Activated T-helper 1 cell treated with anti-CD3 and anti-CD28 coated beads, Interleukin-2, amount 50 U/mL, for 16 hours (primary cell): Measurements from ENCODE around the gene BASP1.
"Not testable (repeated sequence)": the region's sequence is repeated elsewhere in the genome, so short reads cannot be mapped to it uniquely, and the experiment has no call there.

Source experiments
- DNase-seq, 2 donors: peaks; one replicate each; pipeline ENCODE4 v3.0.0-alpha.2; 2020; ENCODE audit warnings: low read depth in 1 of 2, low spot score in 1 of 2

Gene BASP1

DNA sequence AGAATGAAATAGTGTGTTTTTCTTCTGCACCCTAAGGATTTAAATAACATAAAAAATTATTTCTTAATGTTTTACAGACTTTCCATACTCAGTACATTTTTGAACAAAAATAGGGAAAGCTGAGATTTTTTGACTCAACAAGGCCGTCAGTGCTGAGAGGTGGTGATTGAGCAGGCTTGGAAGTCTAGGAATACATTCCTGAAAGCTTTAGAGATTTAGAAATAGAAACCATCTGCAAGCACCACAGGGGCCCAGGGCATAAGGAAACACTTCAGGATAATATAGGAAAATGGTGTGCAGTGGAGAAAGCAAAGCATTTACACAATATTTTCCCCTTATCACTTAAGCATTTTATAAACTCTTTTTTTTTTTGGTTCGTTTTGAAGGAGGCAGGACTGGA lies 5.2 kb downstream of the BASP1 start:
- DNase-seq: no peak

DNA sequence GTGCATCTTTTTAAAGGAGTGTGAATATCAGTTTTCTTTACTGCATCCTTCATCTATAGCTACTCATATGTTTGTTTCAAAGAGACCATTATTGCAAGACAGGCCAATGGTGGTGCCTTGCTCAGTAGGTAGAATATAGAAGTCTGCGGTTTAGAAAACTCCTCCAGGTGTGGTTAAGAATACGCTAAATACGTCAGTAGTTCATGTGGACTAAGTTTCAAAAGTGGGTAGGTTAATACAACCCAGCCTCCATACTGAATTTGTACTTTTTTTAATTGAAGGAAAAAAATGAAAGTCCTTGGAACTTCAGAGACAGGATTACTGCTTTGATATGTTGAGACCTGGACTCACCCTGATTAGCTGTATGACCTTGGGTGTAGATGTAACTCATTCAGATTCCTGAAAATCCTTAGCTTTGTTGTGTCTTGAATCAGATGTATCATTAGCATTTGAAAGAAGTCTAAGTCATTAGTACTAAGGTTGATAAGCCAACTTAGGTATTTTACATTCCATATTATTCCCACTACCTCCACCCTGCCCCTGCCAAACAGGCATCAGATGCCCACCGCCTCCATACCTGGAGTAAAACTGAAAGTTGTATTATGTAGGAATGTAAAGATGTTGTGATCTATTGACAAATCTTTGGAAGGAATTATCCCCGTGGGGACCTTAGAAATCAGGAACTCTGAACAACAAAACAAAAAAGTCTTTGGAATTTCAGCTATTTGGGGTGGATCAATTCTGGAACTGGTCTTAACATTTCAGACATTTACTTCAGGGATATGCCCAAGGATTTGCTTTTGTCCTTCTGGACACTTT lies 6.1 kb downstream of the BASP1 start:
- DNase-seq: no peak

DNA sequence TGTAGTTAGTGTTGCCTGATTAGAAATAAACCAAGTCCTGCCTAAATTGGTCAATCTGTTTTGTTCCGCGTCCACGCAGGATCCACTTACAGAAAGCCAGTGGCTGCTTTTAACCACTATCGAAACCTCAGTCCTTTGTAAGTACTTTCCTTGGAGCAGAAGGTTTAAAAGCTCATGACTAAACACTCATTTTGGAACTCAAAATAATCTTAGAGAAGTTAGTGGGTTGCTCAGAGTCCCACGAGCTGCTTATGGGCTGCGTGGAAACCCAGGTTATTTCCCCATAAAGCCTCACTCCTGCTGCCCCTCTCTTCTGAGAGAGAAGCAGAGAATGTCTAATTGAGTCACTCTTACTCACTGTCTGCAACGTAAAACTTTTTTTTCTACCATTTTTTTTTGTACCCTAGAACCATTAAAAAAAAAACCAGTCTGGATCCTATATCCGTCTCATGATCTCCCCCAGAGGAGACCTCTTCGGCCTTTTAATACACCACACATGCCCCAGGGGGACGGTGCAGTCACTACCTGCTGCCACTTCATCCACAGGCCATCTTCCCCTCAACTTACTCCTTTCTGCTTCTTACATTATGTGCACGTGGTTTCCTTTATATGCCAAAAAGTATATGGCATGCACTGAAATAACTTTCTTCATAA lies 7.6 kb downstream of the BASP1 start:
- no peak for DNase-seq

DNA sequence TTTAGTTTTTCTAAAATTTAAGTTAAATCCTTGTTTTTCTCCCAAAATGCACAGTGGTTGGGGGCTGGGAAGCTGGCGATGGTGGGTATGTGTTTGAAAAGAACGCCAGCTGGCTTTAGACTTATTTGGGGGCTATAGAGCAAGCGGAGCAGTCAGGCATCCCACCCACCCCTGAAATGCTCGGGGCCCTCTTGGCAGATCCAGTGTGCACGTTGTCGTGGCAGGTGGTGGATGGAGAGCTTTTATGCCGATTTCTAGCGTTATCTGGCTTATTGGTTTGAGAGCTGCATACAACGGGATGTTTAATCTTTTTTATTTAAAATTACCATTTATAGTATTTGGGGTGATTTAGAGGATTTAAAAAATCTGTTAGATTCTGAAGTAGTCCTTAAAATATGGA lies 8.1 kb downstream of the BASP1 start:
- DNase-seq: no peak

DNA sequence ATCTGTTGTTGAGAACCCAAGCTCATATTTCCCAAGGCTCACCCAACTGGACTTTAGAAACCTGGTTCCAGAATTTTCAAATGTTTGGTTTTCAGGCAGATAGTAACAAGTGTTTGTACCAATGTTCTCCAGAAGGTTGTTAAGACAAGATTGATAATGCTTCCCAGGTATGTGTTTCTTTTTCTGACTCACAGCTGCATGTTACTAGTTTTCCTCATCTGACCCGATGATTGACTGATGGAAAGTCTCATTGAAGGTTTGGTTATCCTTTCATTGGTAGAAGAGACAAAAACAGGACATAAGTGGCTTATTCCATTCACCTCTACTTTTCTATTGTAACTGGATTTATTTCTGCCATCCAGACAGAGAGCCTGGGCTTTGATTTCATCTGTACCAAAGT lies 10.4 kb downstream of the BASP1 start:
- DNase-seq: no peak

DNA sequence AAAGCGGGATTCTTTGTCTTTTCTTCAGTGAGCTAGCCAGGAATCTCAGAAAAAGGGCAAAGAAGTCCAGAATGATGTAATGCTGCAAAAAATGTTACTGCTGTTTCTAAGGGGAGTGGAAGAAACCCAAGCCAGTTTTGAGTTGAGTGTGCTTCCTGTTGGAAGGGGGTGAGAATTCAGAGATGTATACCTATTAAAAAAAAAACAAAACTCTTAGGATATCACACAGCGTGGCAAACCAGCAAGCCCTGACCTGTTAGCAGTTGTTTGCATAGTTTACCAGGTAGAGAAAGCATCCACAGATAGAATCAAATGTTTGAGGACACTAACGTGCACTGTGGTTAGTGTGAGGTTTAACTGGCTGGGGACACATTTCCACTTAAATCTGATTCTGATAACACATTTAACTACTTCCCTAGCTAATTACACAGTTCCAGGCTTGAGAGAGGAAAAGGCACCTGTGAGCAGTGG lies 11.4 kb downstream of the BASP1 start:
- no peak for DNase-seq

DNA sequence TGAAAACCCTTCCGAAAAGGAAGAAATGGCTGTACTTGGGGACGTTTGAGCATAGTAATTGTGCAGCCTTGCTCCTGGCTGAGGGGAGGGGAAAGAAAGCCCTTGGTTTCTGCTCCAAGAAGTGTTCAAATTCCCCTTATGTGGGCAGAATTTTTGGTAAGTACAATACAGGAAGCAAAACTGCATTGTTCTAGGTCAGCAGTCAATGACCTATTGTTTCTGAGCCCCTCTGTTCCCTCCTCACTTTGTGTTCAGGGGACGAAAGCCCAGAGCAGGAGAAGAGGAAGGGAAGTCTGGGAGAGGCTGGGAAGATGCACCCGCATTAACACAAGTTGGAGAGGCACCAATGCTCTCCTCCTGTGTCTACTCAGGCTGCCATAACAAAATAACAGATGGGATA lies 11.9 kb downstream of the BASP1 start:
- DNase-seq: no peak

DNA sequence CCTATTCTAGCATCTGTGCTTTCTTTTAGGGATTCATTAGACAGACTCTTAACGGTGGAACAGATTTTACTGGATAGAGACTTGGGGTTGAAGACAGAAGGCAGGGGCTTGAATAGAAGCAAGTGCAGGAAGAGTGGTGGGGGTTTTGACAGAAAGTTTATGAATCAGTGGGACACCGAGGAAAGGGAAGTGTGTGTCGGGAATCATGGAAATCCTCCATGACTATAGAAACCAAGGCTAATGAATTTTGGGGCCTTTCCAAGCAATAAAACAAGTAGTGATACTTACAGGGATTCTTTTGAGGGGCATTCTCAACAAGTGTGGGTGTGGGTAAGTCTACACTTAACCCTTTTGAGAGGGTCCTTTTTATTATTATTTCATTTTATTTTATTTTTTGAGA lies 12.8 kb downstream of the BASP1 start:
- DNase-seq: no peak

DNA sequence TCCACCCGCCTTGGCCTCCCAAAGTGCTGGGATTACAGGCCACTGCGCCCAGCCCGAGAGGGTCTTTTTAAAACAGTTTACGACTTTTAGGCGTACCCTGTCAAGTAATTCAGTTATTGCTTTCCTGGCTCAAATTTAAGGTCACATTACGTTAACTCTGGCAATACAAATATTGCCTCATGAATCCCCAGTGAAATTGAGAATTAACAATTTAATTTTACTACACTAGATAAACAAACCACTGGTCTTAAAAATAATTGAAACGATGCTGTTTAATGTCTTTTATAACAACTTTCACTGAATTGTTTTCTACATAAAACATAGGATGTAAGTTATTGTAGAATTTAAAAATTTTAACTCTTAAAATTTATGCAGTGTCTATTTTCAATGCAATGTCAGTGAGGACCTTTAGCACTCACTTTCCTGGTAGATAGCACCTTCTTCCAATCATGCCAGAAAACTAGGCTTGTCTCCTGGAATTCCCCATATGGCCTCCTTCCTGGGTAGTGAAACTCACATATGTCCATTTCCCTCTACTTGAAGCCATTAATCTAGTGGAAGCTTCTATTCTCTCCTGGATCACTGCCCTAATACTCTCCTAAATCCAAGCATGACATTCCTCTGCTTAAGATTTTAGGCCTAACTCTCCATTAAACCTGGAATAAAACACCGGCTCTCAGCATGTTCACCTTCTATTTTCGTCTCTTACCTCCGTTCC lies 13.5 kb downstream of the BASP1 start:
- no peak for DNase-seq

DNA sequence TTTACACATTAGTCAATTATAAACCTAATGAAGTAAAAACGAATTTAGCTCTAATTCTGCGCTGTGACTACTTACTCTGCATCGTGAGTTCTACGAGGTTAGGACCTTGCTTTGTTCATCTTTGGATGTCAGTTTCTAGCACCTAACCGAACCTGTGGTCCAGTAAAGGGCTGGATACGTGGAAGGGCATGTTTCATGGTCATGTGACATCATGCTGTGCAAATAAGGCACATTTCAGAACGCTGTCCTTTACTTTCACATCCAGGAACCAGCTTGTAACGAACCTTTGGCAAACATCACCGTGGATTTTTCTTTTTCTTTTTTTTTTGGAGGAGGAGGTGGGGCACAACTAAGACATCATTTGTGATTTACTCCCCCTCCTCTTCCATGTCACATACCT lies 15.0 kb downstream of the BASP1 start:
- DNase-seq: no peak

DNA sequence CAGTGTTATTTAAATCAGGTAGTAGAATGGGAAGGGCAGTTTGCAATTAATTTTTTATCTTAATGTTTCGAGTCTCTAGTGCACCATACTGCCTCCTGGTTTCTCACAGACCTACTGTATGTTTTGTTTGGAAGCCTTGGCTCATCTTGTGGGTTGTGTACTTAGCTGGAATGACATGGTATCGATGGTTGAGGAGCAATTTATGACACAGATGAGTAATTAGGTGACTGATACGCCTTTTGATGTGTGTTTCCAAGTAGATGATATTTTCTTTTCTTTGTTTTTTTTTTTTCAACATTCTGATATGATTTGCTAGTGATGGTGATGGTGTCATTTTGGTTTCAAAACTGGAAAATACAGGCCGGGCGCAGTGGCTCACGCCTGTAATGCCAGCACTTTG lies 16.1 kb downstream of the BASP1 start:
- no peak for DNase-seq

DNA sequence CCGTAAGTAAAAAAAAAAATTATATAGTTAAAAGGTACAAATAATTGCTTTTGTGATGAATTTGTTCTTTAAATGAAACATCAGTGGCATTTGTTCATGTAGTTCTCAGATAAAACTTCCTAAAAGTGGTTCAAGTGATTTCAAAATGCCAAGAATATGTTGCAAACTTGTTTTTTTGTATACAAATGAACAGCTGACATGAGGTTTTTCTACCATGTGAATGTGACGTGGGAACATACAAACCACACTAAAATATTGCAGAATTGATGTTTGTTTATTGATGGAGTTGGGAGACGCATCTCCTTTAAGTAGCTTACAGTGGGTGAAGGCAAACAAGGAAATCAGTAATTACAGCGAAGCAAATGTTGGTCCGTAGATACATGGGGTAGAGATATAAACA lies 16.9 kb downstream of the BASP1 start:
- no peak for DNase-seq

DNA sequence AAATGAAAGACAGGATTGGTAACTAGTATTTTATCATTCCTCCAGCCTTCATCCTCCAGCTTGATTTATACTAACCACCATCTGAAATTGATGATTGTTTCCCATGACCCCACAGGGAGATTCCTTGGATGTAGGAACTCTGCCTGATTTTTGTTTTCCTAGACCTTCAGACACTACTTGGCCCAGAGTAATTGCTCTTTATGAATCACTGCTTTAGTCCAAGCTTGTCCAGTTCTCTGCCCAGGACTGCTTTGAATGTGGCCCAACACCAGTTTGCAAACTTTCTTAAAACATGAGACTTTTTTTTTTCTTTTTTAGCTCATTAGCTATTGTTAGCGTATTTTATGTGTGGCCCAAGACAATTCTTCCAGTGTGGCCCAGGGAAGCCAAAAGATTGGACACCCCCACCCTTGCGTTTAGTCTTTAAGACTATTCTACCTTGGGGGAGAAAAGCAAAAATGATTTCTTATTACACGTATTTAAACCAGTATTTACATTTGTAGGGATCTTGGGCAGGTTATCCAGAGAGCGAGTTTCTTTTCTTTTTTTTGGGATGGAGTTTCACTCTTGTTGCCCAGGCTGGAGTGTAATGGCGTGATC lies 18.4 kb downstream of the BASP1 start:
- DNase-seq: no peak

DNA sequence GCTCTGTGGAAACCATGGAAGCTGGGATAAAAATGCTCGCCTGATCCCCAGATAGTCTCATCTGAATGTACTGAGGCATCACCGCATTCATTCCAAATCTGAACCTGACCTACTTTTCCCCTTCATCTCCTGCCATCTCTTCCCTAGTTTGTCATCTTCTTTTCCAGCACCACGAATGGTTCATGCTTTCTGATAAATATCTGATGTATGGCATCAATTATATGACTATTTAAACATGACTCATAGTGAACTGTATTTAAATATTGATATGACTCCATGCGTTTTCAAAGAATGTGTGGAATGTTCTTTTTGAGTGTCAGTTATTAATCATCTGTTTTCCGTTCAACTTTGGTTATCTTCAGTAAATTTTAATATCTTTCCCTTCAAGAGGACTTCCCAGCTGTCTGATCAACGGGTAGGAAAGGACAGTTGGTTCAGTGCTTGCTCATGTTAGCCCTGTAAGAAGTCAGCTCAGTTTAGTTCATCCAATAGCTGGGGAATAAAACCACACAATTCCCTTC lies 21.1 kb downstream of the BASP1 start:
- DNase-seq: no peak

DNA sequence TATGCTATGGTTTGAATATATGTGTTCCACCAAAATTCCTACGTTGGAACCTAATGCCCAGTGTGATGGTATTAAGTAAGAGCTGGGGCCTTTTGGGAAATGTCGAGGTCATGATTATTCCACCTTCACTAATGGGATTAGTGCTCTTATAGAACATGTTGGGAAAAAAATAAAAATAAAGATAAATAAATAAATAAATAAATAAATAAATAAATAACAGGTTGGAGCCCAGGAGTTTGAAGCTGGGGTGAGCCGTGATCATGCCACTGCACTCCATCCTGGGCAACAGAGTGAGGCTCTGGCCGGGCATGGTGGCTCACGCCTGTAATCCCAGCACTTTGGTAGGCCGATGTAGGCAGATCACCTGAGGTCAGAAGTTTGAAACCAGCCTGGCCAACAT lies 22.5 kb downstream of the BASP1 start:
- no peak for DNase-seq

DNA sequence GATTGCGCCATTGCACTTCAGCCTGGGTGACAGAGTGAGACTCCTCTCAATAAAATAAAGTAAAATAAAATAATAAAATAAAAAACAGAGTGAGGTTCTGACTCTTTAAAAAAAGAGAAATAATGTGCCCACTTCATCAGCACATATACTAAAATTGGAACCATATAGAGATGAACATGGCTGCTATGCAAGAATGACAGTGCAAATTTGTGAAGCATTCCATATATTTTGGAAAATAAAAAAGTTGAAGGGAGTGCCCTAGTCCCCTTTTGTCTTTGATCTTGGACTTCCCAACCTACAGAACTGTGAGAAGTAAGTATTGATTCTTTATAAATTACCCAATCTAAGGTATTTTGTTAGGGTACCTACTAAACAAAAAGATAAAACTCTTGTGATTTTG lies 23.1 kb downstream of the BASP1 start:
- DNase-seq: no peak

DNA sequence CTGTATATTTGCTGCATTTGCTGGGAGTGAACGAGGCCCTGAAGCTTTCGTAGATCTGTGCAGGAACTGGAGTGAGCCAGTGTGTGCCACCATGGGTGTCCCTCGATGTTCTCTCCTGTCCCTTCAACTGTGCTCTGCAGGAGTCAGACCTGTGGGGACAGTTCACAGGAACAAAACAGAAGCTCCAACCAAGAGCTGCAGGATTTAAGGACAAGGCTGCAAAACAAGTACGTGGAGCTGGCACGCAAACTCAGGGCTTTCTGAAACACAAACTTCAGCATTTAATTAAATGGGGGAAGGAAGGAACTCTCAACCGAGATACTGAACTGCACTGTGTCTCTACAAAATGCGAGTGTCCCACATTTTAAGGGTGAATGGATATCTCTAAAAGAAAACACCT lies 24.2 kb downstream of the BASP1 start:
- no peak for DNase-seq

DNA sequence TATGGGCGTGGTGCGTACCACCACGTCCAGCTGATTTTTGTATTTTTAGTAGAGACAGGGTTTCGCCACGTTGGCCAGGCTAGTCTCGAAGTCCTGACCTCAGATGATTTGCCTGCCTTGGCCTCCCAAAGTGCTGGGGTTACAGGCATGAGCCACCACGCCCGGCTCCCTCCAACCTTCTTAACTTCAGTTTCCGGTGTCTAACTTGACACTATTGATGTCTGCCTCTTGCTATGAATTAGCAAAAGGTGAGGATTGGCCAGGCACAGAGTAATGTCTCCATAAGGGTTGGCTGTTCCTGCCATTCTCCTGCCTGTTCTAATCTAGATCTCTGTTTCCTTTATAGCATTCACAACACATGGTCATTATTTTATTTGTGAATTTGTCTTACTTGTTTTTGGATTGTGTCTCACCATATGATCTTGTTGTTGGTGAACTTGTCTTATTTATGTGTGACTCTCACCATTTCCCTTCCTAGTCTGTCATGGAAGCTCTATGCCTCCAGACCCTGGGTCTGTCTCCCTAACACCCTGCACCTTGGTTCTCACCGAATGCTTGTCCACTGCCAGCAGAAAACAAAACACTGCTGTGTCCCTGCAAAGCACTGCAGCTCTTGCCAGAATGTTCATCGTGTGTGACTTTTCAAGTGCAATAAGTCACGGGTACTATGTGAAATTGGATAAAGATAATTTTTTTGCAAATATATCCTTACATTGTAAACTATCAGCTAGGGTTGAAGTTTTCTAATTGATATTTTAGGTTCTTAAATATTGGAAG lies 26.0 kb downstream of the BASP1 start:
- DNase-seq: no peak

DNA sequence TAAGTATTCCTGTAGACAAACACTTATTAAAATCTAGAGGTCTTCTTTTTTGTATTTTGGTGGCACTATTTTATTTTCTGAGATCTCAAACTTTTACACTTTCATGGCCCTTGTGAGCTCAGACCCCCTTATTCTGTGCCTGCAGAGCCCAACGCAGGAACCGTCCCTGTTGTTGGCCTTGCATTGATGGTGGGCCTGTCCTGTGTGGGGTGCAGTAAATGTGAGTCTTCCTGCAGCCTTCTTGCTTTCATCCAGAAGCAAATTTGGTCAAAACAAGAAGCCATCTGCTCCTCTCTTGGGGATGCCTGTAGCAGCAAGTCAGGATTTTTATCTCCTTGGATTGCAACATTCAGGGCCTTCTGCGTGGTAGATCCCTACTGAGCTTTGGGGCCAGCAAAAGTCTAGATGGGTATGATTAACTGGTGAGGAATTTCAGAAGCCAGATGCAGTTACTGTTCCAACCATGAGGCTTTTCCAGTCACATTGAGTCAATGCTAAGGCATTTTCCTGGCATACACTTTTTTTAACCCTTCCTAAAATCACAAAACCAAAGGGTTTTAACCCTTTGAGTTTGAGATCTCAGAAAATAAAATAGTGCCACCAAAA lies 31.7 kb downstream of the BASP1 start:
- DNase-seq: no peak

DNA sequence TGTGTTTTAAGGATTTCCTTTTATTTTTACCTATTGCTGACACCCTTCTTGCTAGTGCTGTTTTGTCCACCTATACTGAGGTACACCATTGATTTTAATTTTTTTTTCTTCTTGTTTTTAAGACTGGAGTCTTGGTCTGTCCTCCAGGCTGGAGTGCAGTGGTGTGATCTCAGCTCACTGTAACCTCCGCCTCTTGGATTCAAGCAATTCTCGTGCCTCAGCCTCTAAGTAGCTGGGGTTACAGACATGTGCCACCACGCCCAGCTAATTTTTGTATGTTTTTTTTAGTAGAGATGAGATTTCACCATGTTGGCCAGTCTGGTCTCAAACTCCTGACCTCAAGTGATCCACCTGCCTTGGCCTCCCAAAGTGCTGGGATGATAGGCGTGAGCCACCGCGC lies 32.4 kb downstream of the BASP1 start:
- DNase-seq: not testable (repeated sequence)
